Measurements from ENCODE around the gene AIMP2. TPM values are rescaled to one million over a fixed set of nuclear protein-coding genes. Genes with fewer than 3 reads are reported as not detected.
"Not testable (repeated sequence)": the region's sequence is repeated elsewhere in the genome, so short reads cannot be mapped to it uniquely, and the experiment has no call there.

The AIMP2 gene
- total RNA-seq, 1 donor: 61.9 TPM

- H3K4me3 ChIP-seq (ENCODE audit: low read depth, low read length): peak overlapping the region; percentile 35
- no peak for DNase-seq (ENCODE audit: low read depth)
- TF ChIP-seq, protein P1, sequence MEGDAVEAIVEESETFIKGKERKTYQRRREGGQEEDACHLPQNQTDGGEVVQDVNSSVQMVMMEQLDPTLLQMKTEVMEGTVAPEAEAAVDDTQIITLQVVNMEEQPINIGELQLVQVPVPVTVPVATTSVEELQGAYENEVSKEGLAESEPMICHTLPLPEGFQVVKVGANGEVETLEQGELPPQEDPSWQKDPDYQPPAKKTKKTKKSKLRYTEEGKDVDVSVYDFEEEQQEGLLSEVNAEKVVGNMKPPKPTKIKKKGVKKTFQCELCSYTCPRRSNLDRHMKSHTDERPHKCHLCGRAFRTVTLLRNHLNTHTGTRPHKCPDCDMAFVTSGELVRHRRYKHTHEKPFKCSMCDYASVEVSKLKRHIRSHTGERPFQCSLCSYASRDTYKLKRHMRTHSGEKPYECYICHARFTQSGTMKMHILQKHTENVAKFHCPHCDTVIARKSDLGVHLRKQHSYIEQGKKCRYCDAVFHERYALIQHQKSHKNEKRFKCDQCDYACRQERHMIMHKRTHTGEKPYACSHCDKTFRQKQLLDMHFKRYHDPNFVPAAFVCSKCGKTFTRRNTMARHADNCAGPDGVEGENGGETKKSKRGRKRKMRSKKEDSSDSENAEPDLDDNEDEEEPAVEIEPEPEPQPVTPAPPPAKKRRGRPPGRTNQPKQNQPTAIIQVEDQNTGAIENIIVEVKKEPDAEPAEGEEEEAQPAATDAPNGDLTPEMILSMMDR (IDR thresholded peaks at IDR 0.05; ENCODE audit: insufficient read depth, low read length): no peak
These were observed 47.5 kb downstream of the AIMP2 start for GRCh38 chr7:6056616-6057015.

DNA sequence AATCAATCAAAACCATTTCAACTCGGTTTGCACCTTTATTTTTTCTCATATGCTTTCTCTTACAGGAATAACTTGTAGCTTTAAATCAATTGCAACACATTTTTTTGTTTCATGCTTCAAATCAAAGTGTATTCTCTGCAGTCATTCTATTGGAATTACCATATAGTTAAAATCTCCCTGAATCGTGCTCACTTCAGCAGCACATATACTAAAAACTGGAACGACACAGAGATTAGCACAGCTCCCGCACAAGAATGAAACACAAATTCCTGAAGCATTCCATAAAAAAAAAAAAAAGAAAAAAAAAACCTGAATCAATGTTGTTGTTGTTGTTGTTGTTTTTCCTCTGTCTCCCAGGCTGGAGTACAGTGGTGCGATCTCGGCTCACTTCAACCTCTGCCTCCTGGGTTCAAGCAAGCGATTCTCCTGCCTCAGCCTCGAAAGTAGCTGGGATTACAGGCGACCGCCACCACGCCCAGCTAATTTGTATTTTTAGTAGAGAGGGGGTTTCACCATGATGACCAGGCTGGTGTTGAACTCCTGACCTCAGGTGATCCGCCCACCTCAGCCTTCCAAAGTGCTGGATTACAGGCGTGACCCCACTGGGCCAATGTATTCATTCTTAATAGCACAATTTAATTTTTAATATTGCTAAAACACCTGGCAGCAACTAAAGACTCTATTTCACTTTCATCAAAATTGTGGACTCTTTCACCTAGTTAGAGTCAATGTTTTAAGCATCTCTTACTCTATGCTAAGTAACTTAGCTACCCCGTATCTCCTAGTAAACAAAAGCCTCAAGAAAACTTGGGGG lies 48.5 kb downstream of the AIMP2 start:
- peak overlapping the region; percentile 83 for H3K4me3 ChIP-seq (ENCODE audit: low read depth, low read length)
- peak; percentile 22 for DNase-seq (ENCODE audit: low read depth)
- TF ChIP-seq, protein P1 (IDR thresholded peaks at IDR 0.05; ENCODE audit: insufficient read depth, low read length): no peak

- not testable (repeated sequence) for DNase-seq (ENCODE audit: low read depth); H3K4me3 ChIP-seq (ENCODE audit: low read depth, low read length)
These were observed 50.9 kb downstream of the AIMP2 start for GRCh38 chr7:6059941-6060340.

GRCh38 chr7:6071406-6071805 lies 62.3 kb downstream of the AIMP2 start:
- no peak for DNase-seq (ENCODE audit: low read depth)
- no peak overlapping the region for H3K4me3 ChIP-seq (ENCODE audit: low read depth, low read length)
- TF ChIP-seq, protein P1 (IDR thresholded peaks at IDR 0.05; ENCODE audit: insufficient read depth, low read length): no peak

Small RNA genes within 50 kb of the gene (small RNA-seq; reads per million reads assigned to genes)
- not detected for gene RF00019
- gene RNU6-218P: not detected
- 23.6 reads per million, percentile 96 among the genes with 10 or more reads in this experiment for gene SNORA80D

Other genes with a start within 250 kb of the AIMP2 start
- gene RNF216, start 227.6 kb upstream of the AIMP2 start, total RNA-seq (ENCODE audit: low replicate concordance): 40.4 and 69.4 TPM in 2 replicates
- gene OCM, start 128.5 kb upstream of the AIMP2 start, total RNA-seq (ENCODE audit: low replicate concordance): not detected in 2 replicates
- 24.3 and 67.5 TPM in 2 replicates for gene CCZ1, start 110.5 kb upstream of the AIMP2 start, total RNA-seq (ENCODE audit: low replicate concordance)
- 0.63 TPM in 1 of 2 replicates, not detected in the other for gene RSPH10B, start 38.6 kb upstream of the AIMP2 start, total RNA-seq (ENCODE audit: low replicate concordance)
- 21.6 and 27.1 TPM in 2 replicates for gene PMS2, start 223 bp upstream of the AIMP2 start, total RNA-seq (ENCODE audit: low replicate concordance)
- gene ANKRD61, start 22.1 kb downstream of the AIMP2 start, total RNA-seq (ENCODE audit: low replicate concordance): not detected in 2 replicates
- 71.2 and 126 TPM in 2 replicates for gene EIF2AK1, start 49.9 kb downstream of the AIMP2 start, total RNA-seq (ENCODE audit: low replicate concordance)
- gene USP42, start 95.7 kb downstream of the AIMP2 start, total RNA-seq (ENCODE audit: low replicate concordance): 5.0 and 7.1 TPM in 2 replicates